ENCODE results near the gene RGS4. TPM values are rescaled to one million over a fixed set of nuclear protein-coding genes. Genes with fewer than 3 reads are reported as not detected.
"Not testable (repeated sequence)": the region's sequence is repeated elsewhere in the genome, so short reads cannot be mapped to it uniquely, and the experiment has no call there.

Gene RGS4
- total RNA-seq, 1 donor from 2014 or later: 21.0 TPM

- TF ChIP-seq CTCF (conservative IDR thresholded peaks at IDR 0.05; ENCODE audit: low read depth, low read length): no peak
- DNase-seq (ENCODE audit: low read depth): no peak
- H3K4me3 ChIP-seq (ENCODE audit: low read depth, low read length): no peak overlapping the region
These were observed 14.5 kb downstream of the RGS4 start for GRCh38 chr1:163083690-163084089.

- DNase-seq (ENCODE audit: low read depth): no peak
- H3K4me3 ChIP-seq (ENCODE audit: low read depth, low read length): no peak overlapping the region
- TF ChIP-seq CTCF (conservative IDR thresholded peaks at IDR 0.05; ENCODE audit: low read depth, low read length): no peak
These were observed 15.2 kb downstream of the RGS4 start for GRCh38 chr1:163084330-163084729.

- no peak overlapping the region for H3K4me3 ChIP-seq (ENCODE audit: low read depth, low read length)
- TF ChIP-seq CTCF (conservative IDR thresholded peaks at IDR 0.05; ENCODE audit: low read depth, low read length): no peak
- no peak for DNase-seq (ENCODE audit: low read depth)
These were observed 16.1 kb downstream of the RGS4 start for GRCh38 chr1:163085041-163085903.

GRCh38 chr1:163085904-163086268, 16.7 kb downstream of the RGS4 start:
- DNase-seq (ENCODE audit: low read depth): no peak
- no peak overlapping the region for H3K4me3 ChIP-seq (ENCODE audit: low read depth, low read length)
- no peak for TF ChIP-seq CTCF (conservative IDR thresholded peaks at IDR 0.05; ENCODE audit: low read depth, low read length)

- not testable (repeated sequence) for H3K4me3 ChIP-seq (ENCODE audit: low read depth, low read length); DNase-seq (ENCODE audit: low read depth)
These were observed 20.0 kb downstream of the RGS4 start for GRCh38 chr1:163089117-163089516.

- TF ChIP-seq CTCF (conservative IDR thresholded peaks at IDR 0.05; ENCODE audit: low read depth, low read length): no peak
- DNase-seq (ENCODE audit: low read depth): no peak
- H3K4me3 ChIP-seq (ENCODE audit: low read depth, low read length): no peak overlapping the region
These were observed 21.3 kb downstream of the RGS4 start for GRCh38 chr1:163090321-163090945.

GRCh38 chr1:163093169-163093568, 24.0 kb downstream of the RGS4 start:
- no peak overlapping the region for H3K4me3 ChIP-seq (ENCODE audit: low read depth, low read length)
- DNase-seq (ENCODE audit: low read depth): no peak
- no peak for TF ChIP-seq CTCF (conservative IDR thresholded peaks at IDR 0.05; ENCODE audit: low read depth, low read length)

All from epithelial cell of proximal tubule (primary cell).